Measurements from ENCODE around the gene C6orf62.
"Not testable (repeated sequence)": the region's sequence is repeated elsewhere in the genome, so short reads cannot be mapped to it uniquely, and the experiment has no call there.

The C6orf62 gene

GRCh38 chr6:24702720-24703282 lies 16.2 kb downstream of the C6orf62 start:
- DNase-seq (ENCODE audit: low read depth in 2 of 2, low spot score in 1 of 2): no peak

GRCh38 chr6:24699521-24700359 lies 19.2 kb downstream of the C6orf62 start:
- DNase-seq (ENCODE audit: low read depth in 2 of 2, low spot score in 1 of 2): no peak

GRCh38 chr6:24696097-24696496 lies 22.9 kb downstream of the C6orf62 start:
- DNase-seq (ENCODE audit: low read depth in 2 of 2, low spot score in 1 of 2): no peak

GRCh38 chr6:24695635-24696034 lies 23.3 kb downstream of the C6orf62 start:
- not testable (repeated sequence) for DNase-seq (ENCODE audit: low read depth in 2 of 2, low spot score in 1 of 2)

- DNase-seq (ENCODE audit: low read depth in 2 of 2, low spot score in 1 of 2): no peak
Measured at GRCh38 chr6:24694198-24694597, 24.8 kb downstream of the C6orf62 start.

- no peak for DNase-seq (ENCODE audit: low read depth in 2 of 2, low spot score in 1 of 2)
Measured at GRCh38 chr6:24692848-24693592, 25.9 kb downstream of the C6orf62 start.

- DNase-seq (ENCODE audit: low read depth in 2 of 2, low spot score in 1 of 2): no peak
Measured at GRCh38 chr6:24692415-24692814, 26.5 kb downstream of the C6orf62 start.

- no peak for DNase-seq (ENCODE audit: low read depth in 2 of 2, low spot score in 1 of 2)
Measured at GRCh38 chr6:24692003-24692402, 27.0 kb downstream of the C6orf62 start.

GRCh38 chr6:24691550-24691949 lies 27.4 kb downstream of the C6orf62 start:
- DNase-seq (ENCODE audit: low read depth in 2 of 2, low spot score in 1 of 2): no peak

GRCh38 chr6:24690593-24690992 lies 28.4 kb downstream of the C6orf62 start:
- DNase-seq (ENCODE audit: low read depth in 2 of 2, low spot score in 1 of 2): no peak

- no peak for DNase-seq (ENCODE audit: low read depth in 2 of 2, low spot score in 1 of 2)
Measured at GRCh38 chr6:24689964-24690363, 29.0 kb downstream of the C6orf62 start.

- DNase-seq (ENCODE audit: low read depth in 2 of 2, low spot score in 1 of 2): no peak
Measured at GRCh38 chr6:24686946-24687345, 32.0 kb downstream of the C6orf62 start.

GRCh38 chr6:24686408-24686807 lies 32.5 kb downstream of the C6orf62 start:
- DNase-seq (ENCODE audit: low read depth in 2 of 2, low spot score in 1 of 2): no peak

GRCh38 chr6:24683297-24684296 lies 35.4 kb downstream of the C6orf62 start:
- DNase-seq (ENCODE audit: low read depth in 2 of 2, low spot score in 1 of 2): no peak

GRCh38 chr6:24680582-24680981 lies 38.4 kb downstream of the C6orf62 start:
- DNase-seq (ENCODE audit: low read depth in 2 of 2, low spot score in 1 of 2): no peak

GRCh38 chr6:24678792-24679352 lies 40.1 kb downstream of the C6orf62 start:
- not testable (repeated sequence) for DNase-seq (ENCODE audit: low read depth in 2 of 2, low spot score in 1 of 2)

- no peak for DNase-seq (ENCODE audit: low read depth in 2 of 2, low spot score in 1 of 2)
Measured at GRCh38 chr6:24673625-24674024, 45.3 kb downstream of the C6orf62 start.

- no peak for DNase-seq (ENCODE audit: low read depth in 2 of 2, low spot score in 1 of 2)
Measured at GRCh38 chr6:24672620-24673182, 46.3 kb downstream of the C6orf62 start.

- DNase-seq (ENCODE audit: low read depth in 2 of 2, low spot score in 1 of 2): not testable (repeated sequence)
Measured at GRCh38 chr6:24671077-24671476, 47.9 kb downstream of the C6orf62 start.

GRCh38 chr6:24670492-24670891 lies 48.5 kb downstream of the C6orf62 start:
- DNase-seq (ENCODE audit: low read depth in 2 of 2, low spot score in 1 of 2): not testable (repeated sequence)
